ENCODE results near the gene BDH1. TPM values are rescaled to one million over a fixed set of nuclear protein-coding genes. Genes with fewer than 3 reads are reported as not detected.

The BDH1 gene
- total RNA-seq, 5 donors from 2014 or later (not counting 1 experiment from before 2014, with no cell fraction given), result 31.1 to 74.7 (median 68.9) TPM

- no peak overlapping the region for H3K27ac ChIP-seq (ENCODE audit: low read length)
- DNase-seq (no peak), ATAC-seq (replicated peaks in 1 of 4) (no peak)
- Mint-ChIP-seq H3K36me3 (no peaks in the 10 kb centered on the region), H3K9me3 (no peaks in the 10 kb centered on the region), H3K4me3 (no peak overlapping the region), H3K4me1 (no peaks in the 10 kb centered on the region), H3K27me3 (peaks cover 3 to 6% of the 10 kb centered on the region in 2 donors), H3K27ac (no peak overlapping the region)
- no peaks in the 10 kb centered on the region for H3K36me3 ChIP-seq (ENCODE audit: control insufficient read depth in 2 of 2, extremely low read depth in 1 of 2, insufficient read depth in 1 of 2, low read length in 1 of 2)
- ChIA-PET POLR2A (no interaction called here), CTCF (no interaction called here)
- 68% methylated on average over 2 of the region's 13 CpGs for WGBS (ENCODE audit: insufficient coverage)
- no peak overlapping the region for H3K4me3 ChIP-seq (ENCODE audit: control insufficient read depth in 1 of 2, extremely low read depth in 1 of 2, low read length in 1 of 2)
- no peaks in the 10 kb centered on the region for H3K4me1 ChIP-seq (ENCODE audit: control insufficient read depth in 1 of 2, extremely low read depth in 1 of 2, insufficient read depth in 2 of 2, low read length in 2 of 2)
- peaks cover 0 to 10% of the 10 kb centered on the region in 2 experiments for H3K27me3 ChIP-seq (replicated peaks in 1 of 2; ENCODE audit: control insufficient read depth in 2 of 2, extremely low read depth in 1 of 2, insufficient read depth in 2 of 2, low read length in 1 of 2)
- H3K9me3 ChIP-seq, result no peaks in the 10 kb centered on the region
Observed at GRCh38 chr3:197490098-197491058, 65.4 kb downstream of the BDH1 start.

- H3K4me3 Mint-ChIP-seq, result no peak overlapping the region
- ChIA-PET POLR2A (no interaction called here), CTCF (no interaction called here)
- DNase-seq (no peak), ATAC-seq (replicated peaks in 1 of 4) (no peak)
- 50% methylated on average over 3 of the region's 8 CpGs for WGBS (ENCODE audit: insufficient coverage)
- Histone ChIP-seq H3K36me3 (ENCODE audit: control insufficient read depth in 2 of 2, extremely low read depth in 1 of 2, insufficient read depth in 1 of 2, low read length in 1 of 2) (no peaks in the 10 kb centered on the region), H3K9me3 (no peaks in the 10 kb centered on the region), H3K4me1 (ENCODE audit: control insufficient read depth in 1 of 2, extremely low read depth in 1 of 2, insufficient read depth in 2 of 2, low read length in 2 of 2) (no peaks in the 10 kb centered on the region), H3K27ac (ENCODE audit: low read length) (no peak overlapping the region), H3K27me3 (replicated peaks in 1 of 2; ENCODE audit: control insufficient read depth in 2 of 2, extremely low read depth in 1 of 2, insufficient read depth in 2 of 2, low read length in 1 of 2) (peaks cover 0 to 10% of the 10 kb centered on the region in 2 experiments), H3K4me3 (ENCODE audit: control insufficient read depth in 1 of 2, extremely low read depth in 1 of 2, low read length in 1 of 2) (no peak overlapping the region)
- no peak overlapping the region for H3K27ac Mint-ChIP-seq
- no peaks in the 10 kb centered on the region for H3K9me3 Mint-ChIP-seq
- no peaks in the 10 kb centered on the region for H3K4me1 Mint-ChIP-seq
- H3K27me3 Mint-ChIP-seq, result peaks cover 0 to 6% of the 10 kb centered on the region in 2 donors
- H3K36me3 Mint-ChIP-seq, result no peaks in the 10 kb centered on the region
Observed at GRCh38 chr3:197487911-197488391, 67.8 kb downstream of the BDH1 start.

GRCh38 chr3:197486861-197487260 is 68.9 kb downstream of the BDH1 start:
- H3K9me3 Mint-ChIP-seq, result no peaks in the 10 kb centered on the region
- WGBS (ENCODE audit: insufficient coverage), result 70% methylated on average over 1 of the region's 1 CpG
- CTCF ChIA-PET, result no interaction called here

GRCh38 chr3:197485143-197485542 is 70.6 kb downstream of the BDH1 start:
- DNase-seq (no peak), ATAC-seq (replicated peaks in 1 of 4) (no peak)
- POLR2A ChIA-PET, result no interaction called here
- no peak overlapping the region for H3K4me3 ChIP-seq (ENCODE audit: control insufficient read depth in 1 of 2, extremely low read depth in 1 of 2, low read length in 1 of 2)
- H3K36me3 ChIP-seq (ENCODE audit: control insufficient read depth in 2 of 2, extremely low read depth in 1 of 2, insufficient read depth in 1 of 2, low read length in 1 of 2), result no peaks in the 10 kb centered on the region
- H3K4me3 Mint-ChIP-seq, result no peak overlapping the region
- no peak overlapping the region for H3K27ac Mint-ChIP-seq
- H3K9me3 ChIP-seq, result no peaks in the 10 kb centered on the region
- H3K4me1 Mint-ChIP-seq, result no peaks in the 10 kb centered on the region
- H3K27ac ChIP-seq (ENCODE audit: low read length), result no peak overlapping the region
- CTCF ChIA-PET, result no interaction called here
- no peaks in the 10 kb centered on the region for H3K9me3 Mint-ChIP-seq
- peaks cover 0 to 5% of the 10 kb centered on the region in 2 experiments for H3K27me3 ChIP-seq (replicated peaks in 1 of 2; ENCODE audit: control insufficient read depth in 2 of 2, extremely low read depth in 1 of 2, insufficient read depth in 2 of 2, low read length in 1 of 2)
- no peaks in the 10 kb centered on the region for H3K36me3 Mint-ChIP-seq
- H3K27me3 Mint-ChIP-seq, result peaks cover 0 to 6% of the 10 kb centered on the region in 2 donors
- WGBS (ENCODE audit: insufficient coverage), result 71% methylated on average over 1 of the region's 5 CpGs
- no peaks in the 10 kb centered on the region for H3K4me1 ChIP-seq (ENCODE audit: control insufficient read depth in 1 of 2, extremely low read depth in 1 of 2, insufficient read depth in 2 of 2, low read length in 2 of 2)

More at GRCh38 chr3:197486861-197487260, 68.9 kb downstream of the BDH1 start:
- no peaks in the 10 kb centered on the region for H3K9me3 ChIP-seq
- no peaks in the 10 kb centered on the region for H3K36me3 Mint-ChIP-seq
- POLR2A ChIA-PET, result interaction anchor here in 1 of 2 donors (0.8 kb wide), 1 partner anchor 23 kb away, joined by 3 read pairs; no protein-coding TSS in a partner anchor
- H3K4me1 Mint-ChIP-seq, result no peaks in the 10 kb centered on the region
- DNase-seq (no peak), ATAC-seq (replicated peaks in 1 of 4) (no peak)
- H3K4me3 ChIP-seq (ENCODE audit: control insufficient read depth in 1 of 2, extremely low read depth in 1 of 2, low read length in 1 of 2), result no peak overlapping the region
- H3K4me3 Mint-ChIP-seq, result no peak overlapping the region
- peaks cover 0 to 6% of the 10 kb centered on the region in 2 donors for H3K27me3 Mint-ChIP-seq
- no peak overlapping the region for H3K27ac ChIP-seq (ENCODE audit: low read length)
- H3K36me3 ChIP-seq (ENCODE audit: control insufficient read depth in 2 of 2, extremely low read depth in 1 of 2, insufficient read depth in 1 of 2, low read length in 1 of 2), result no peaks in the 10 kb centered on the region
- no peak overlapping the region for H3K27ac Mint-ChIP-seq
- peaks cover 0 to 9% of the 10 kb centered on the region in 2 experiments for H3K27me3 ChIP-seq (replicated peaks in 1 of 2; ENCODE audit: control insufficient read depth in 2 of 2, extremely low read depth in 1 of 2, insufficient read depth in 2 of 2, low read length in 1 of 2)
- H3K4me1 ChIP-seq (ENCODE audit: control insufficient read depth in 1 of 2, extremely low read depth in 1 of 2, insufficient read depth in 2 of 2, low read length in 2 of 2), result no peaks in the 10 kb centered on the region

GRCh38 chr3:197484204-197484901 is 71.4 kb downstream of the BDH1 start:
- no peaks in the 10 kb centered on the region for H3K4me1 Mint-ChIP-seq
- ChIA-PET POLR2A (interaction anchor here in 1 of 2 donors (0.6 kb wide), 1 partner anchor 481 kb away, joined by 6 read pairs; no protein-coding TSS in a partner anchor), CTCF (no interaction called here)
- no peaks in the 10 kb centered on the region for H3K9me3 Mint-ChIP-seq
- H3K36me3 Mint-ChIP-seq, result no peaks in the 10 kb centered on the region
- no peaks in the 10 kb centered on the region for H3K36me3 ChIP-seq (ENCODE audit: control insufficient read depth in 2 of 2, extremely low read depth in 1 of 2, insufficient read depth in 1 of 2, low read length in 1 of 2)
- ATAC-seq (replicated peaks in 1 of 4), result no peak
- no peaks in the 10 kb centered on the region for H3K4me1 ChIP-seq (ENCODE audit: control insufficient read depth in 1 of 2, extremely low read depth in 1 of 2, insufficient read depth in 2 of 2, low read length in 2 of 2)
- DNase-seq, result no peak
- H3K27me3 Mint-ChIP-seq, result peaks cover 6 to 11% of the 10 kb centered on the region in 2 donors
- H3K4me3 ChIP-seq (ENCODE audit: control insufficient read depth in 1 of 2, extremely low read depth in 1 of 2, low read length in 1 of 2), result no peak overlapping the region
- WGBS (ENCODE audit: insufficient coverage), result 78% methylated on average over 10 of the region's 12 CpGs
- no peak overlapping the region for H3K4me3 Mint-ChIP-seq
- no peak overlapping the region for H3K27ac Mint-ChIP-seq
- no peak overlapping the region for H3K27ac ChIP-seq (ENCODE audit: low read length)
- H3K9me3 ChIP-seq, result no peaks in the 10 kb centered on the region
- H3K27me3 ChIP-seq (replicated peaks in 1 of 2; ENCODE audit: control insufficient read depth in 2 of 2, extremely low read depth in 1 of 2, insufficient read depth in 2 of 2, low read length in 1 of 2), result peaks cover 0 to 3% of the 10 kb centered on the region in 2 experiments

GRCh38 chr3:197482001-197482400 is 73.8 kb downstream of the BDH1 start:
- H3K4me1 Mint-ChIP-seq, result no peaks in the 10 kb centered on the region
- no peak for ATAC-seq (replicated peaks in 1 of 4)
- H3K27ac ChIP-seq (ENCODE audit: low read length), result no peak overlapping the region
- CTCF ChIA-PET, result no interaction called here
- peaks cover 0 to 9% of the 10 kb centered on the region in 2 experiments for H3K27me3 ChIP-seq (replicated peaks in 1 of 2; ENCODE audit: control insufficient read depth in 2 of 2, extremely low read depth in 1 of 2, insufficient read depth in 2 of 2, low read length in 1 of 2)
- POLR2A ChIA-PET, result no interaction called here
- H3K4me3 Mint-ChIP-seq, result no peak overlapping the region
- H3K36me3 ChIP-seq (ENCODE audit: control insufficient read depth in 2 of 2, extremely low read depth in 1 of 2, insufficient read depth in 1 of 2, low read length in 1 of 2), result no peaks in the 10 kb centered on the region
- H3K9me3 Mint-ChIP-seq, result no peaks in the 10 kb centered on the region
- WGBS (ENCODE audit: insufficient coverage), result no CpG with 5 or more reads among the region's 4 CpGs
- no peaks in the 10 kb centered on the region for H3K36me3 Mint-ChIP-seq
- no peaks in the 10 kb centered on the region for H3K9me3 ChIP-seq
- H3K4me1 ChIP-seq (ENCODE audit: control insufficient read depth in 1 of 2, extremely low read depth in 1 of 2, insufficient read depth in 2 of 2, low read length in 2 of 2), result no peaks in the 10 kb centered on the region
- peaks cover 6 to 8% of the 10 kb centered on the region in 2 donors for H3K27me3 Mint-ChIP-seq
- no peak overlapping the region for H3K4me3 ChIP-seq (ENCODE audit: control insufficient read depth in 1 of 2, extremely low read depth in 1 of 2, low read length in 1 of 2)
- no peak for DNase-seq
- H3K27ac Mint-ChIP-seq, result no peak overlapping the region
